Measurements from ENCODE around the gene GRIP2. TPM values are rescaled to one million over a fixed set of nuclear protein-coding genes. Genes with fewer than 3 reads are reported as not detected.

GRIP2 gene
- total and polyA plus RNA-seq, 4 donors = 0.50 to 8.6 (median 1.9) TPM

DNA sequence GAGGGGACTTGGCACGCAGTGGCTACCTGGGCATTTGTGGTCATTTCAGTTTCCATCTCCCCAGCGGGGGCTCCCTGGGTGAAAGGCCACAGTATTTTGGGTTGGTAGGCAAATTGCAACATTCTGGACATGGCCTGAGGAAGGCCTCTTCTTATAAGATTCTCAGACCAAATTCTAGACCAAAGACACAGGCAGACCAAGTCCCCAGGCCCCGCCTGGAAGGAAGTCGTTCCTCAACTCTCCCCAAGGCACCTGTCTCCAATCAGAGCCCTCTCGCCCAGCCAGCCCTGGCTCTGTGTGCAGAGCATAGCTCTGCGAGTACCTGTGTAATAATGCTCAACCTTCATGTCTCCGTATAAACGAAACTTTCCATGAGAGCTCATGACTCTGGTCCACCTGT is 53.1 kb downstream of the GRIP2 start:
- ATAC-seq (ENCODE audit: low FRiP score) (no peak), DNase-seq (peak; percentile 17 to 20)
- H3K4me1 ChIP-seq (ENCODE audit: control insufficient read depth in 1 of 2, insufficient read depth in 2 of 2, low read length in 2 of 2) = peaks cover 0 to 4% of the 10 kb centered on the region in 2 donors
- 93 to 96% methylated on average over 8 of the region's 8 CpGs for WGBS, 2 donors
- intact Hi-C loops (cut with DNase I) = no loop called here
- H3K4me3 ChIP-seq (ENCODE audit: low read length in 2 of 2) = no peak overlapping the region
- no peaks in the 10 kb centered on the region for H3K27me3 ChIP-seq (ENCODE audit: control insufficient read depth in 1 of 2, insufficient read depth in 2 of 2, low read length in 1 of 2)
- no peaks in the 10 kb centered on the region for H3K9me3 ChIP-seq (ENCODE audit: control insufficient read depth, low read length)
- H3K27ac ChIP-seq (ENCODE audit: low read depth in 1 of 2, low read length in 2 of 2) = no peak overlapping the region
- H3K36me3 ChIP-seq (ENCODE audit: control insufficient read depth in 1 of 2, insufficient read depth in 2 of 2, low read length in 1 of 2) = peaks cover 0 to 2% of the 10 kb centered on the region in 2 donors

DNA sequence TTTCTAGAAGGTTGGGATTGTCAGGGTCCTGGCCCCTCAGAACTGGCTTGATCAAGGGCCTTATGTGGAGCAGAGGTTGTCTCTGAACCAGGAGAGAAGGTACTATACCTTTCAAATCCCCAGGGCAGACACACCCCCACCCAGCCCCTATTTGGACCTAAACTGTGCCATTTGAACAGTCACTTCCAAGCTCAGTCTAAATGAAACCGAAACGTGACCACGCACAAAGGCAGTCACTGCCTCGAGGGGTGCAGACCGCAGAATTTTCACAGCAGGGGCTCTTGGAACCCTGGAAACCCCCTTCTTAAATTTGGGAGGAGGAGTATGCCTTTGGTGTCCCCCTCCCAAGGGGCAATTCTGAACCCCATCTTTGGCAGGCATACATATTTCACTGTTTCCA is 53.7 kb downstream of the GRIP2 start:
- ATAC-seq (ENCODE audit: low FRiP score) (no peak), DNase-seq (peak; percentile 4 to 11)
- H3K27me3 ChIP-seq (ENCODE audit: control insufficient read depth in 1 of 2, insufficient read depth in 2 of 2, low read length in 1 of 2) = no peaks in the 10 kb centered on the region
- no peaks in the 10 kb centered on the region for H3K9me3 ChIP-seq (ENCODE audit: control insufficient read depth, low read length)
- 79 to 87% methylated on average over 5 of the region's 5 CpGs for WGBS, 2 donors
- H3K4me3 ChIP-seq (ENCODE audit: low read length in 2 of 2) = no peak overlapping the region
- H3K4me1 ChIP-seq (ENCODE audit: control insufficient read depth in 1 of 2, insufficient read depth in 2 of 2, low read length in 2 of 2) = peaks cover 0 to 4% of the 10 kb centered on the region in 2 donors
- H3K27ac ChIP-seq (ENCODE audit: low read depth in 1 of 2, low read length in 2 of 2) = no peak overlapping the region
- intact Hi-C loops (cut with DNase I) = no loop called here
- peaks cover 0 to 2% of the 10 kb centered on the region in 2 donors for H3K36me3 ChIP-seq (ENCODE audit: control insufficient read depth in 1 of 2, insufficient read depth in 2 of 2, low read length in 1 of 2)

DNA sequence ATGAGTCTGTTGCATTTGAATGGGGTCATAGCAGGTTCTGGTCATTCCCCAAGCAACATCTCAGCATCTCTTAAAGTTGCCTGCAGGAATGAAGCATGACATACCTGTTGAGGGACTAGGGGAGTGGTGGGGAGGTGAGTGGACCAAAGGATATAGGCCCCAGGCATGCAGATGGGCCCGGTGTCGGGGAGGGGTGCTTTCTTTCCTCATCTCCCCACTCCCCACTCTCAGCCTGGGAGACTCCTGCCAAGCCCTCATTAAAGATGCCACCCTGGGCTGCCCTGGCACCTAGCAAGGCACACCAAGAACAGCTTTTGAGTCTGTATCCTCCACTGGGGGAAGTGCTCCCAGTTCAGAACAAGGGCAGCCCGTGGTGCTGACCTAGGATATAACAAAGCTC is 54.2 kb downstream of the GRIP2 start:
- H3K27ac ChIP-seq (ENCODE audit: low read depth in 1 of 2, low read length in 2 of 2) = no peak overlapping the region
- ATAC-seq (ENCODE audit: low FRiP score) (no peak), DNase-seq (peak; percentile 19)
- no peak overlapping the region for H3K4me3 ChIP-seq (ENCODE audit: low read length in 2 of 2)
- 92 to 96% methylated on average over 3 of the region's 3 CpGs for WGBS, 2 donors
- intact Hi-C loops (cut with DNase I) = no loop called here
- H3K27me3 ChIP-seq (ENCODE audit: control insufficient read depth in 1 of 2, insufficient read depth in 2 of 2, low read length in 1 of 2) = no peaks in the 10 kb centered on the region
- peaks cover 0 to 4% of the 10 kb centered on the region in 2 donors for H3K4me1 ChIP-seq (ENCODE audit: control insufficient read depth in 1 of 2, insufficient read depth in 2 of 2, low read length in 2 of 2)
- peaks cover 0 to 2% of the 10 kb centered on the region in 2 donors for H3K36me3 ChIP-seq (ENCODE audit: control insufficient read depth in 1 of 2, insufficient read depth in 2 of 2, low read length in 1 of 2)
- H3K9me3 ChIP-seq (ENCODE audit: control insufficient read depth, low read length) = no peaks in the 10 kb centered on the region

DNA sequence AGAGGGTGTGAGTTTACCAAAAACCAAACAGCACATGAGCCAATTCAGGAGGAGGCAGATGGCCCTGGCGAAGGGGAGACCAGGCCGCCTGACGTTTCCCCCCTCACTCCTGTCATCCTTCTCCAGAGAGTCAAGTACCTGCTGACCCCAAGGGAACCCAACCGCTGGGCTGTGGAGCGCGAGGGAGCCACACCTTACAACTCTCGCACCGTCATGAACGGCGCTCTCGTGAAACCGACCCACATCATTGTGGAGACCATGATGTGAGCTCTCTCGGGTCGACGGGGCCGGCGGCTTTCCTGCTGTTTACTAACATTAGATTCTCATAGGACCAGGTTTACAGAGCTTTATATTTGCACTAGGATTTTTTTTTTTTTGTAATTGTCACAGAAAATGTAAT is 55.4 kb downstream of the GRIP2 start:
- ATAC-seq (ENCODE audit: low FRiP score) = no peak
- intact Hi-C loops (cut with DNase I) = no loop called here
- no peak overlapping the region for H3K4me3 ChIP-seq (ENCODE audit: low read length in 2 of 2)
- H3K36me3 ChIP-seq (ENCODE audit: control insufficient read depth in 1 of 2, insufficient read depth in 2 of 2, low read length in 1 of 2) = peaks cover 0 to 2% of the 10 kb centered on the region in 2 donors
- no peak overlapping the region for H3K27ac ChIP-seq (ENCODE audit: low read depth in 1 of 2, low read length in 2 of 2)
- H3K27me3 ChIP-seq (ENCODE audit: control insufficient read depth in 1 of 2, insufficient read depth in 2 of 2, low read length in 1 of 2) = no peaks in the 10 kb centered on the region
- 89 to 91% methylated on average over 17 of the region's 17 CpGs for WGBS, 2 donors
- no peaks in the 10 kb centered on the region for H3K9me3 ChIP-seq (ENCODE audit: control insufficient read depth, low read length)
- DNase-seq = peak; percentile 38 to 70
- H3K4me1 ChIP-seq (ENCODE audit: control insufficient read depth in 1 of 2, insufficient read depth in 2 of 2, low read length in 2 of 2) = peaks cover 0 to 4% of the 10 kb centered on the region in 2 donors

DNA sequence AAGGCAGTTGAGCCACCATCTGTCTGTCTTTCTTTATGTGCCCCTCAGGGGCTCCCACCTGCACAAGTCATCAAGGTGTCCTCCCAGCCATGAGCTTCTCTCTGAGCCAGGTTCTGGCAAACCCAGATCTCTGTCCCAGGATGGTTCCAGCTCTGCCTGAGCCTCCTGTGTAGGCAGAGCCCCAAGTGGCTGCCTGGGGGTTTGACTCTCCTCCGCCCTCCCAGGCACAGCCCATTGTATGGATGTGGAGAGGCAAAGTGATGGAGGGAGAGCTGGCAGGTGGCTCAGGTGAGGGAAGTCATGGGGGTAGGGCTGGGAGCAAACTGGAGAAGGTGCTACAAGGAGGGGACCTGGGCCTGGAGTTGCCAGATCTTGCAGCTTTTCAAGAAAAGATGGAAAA is 56.9 kb downstream of the GRIP2 start:
- H3K27ac ChIP-seq (ENCODE audit: low read depth in 1 of 2, low read length in 2 of 2) = no peak overlapping the region
- DNase-seq = peak; percentile 13 to 43
- whole genome bisulfite sequencing, 2 donors = 93 to 98% methylated on average over 1 of the region's 1 CpG

DNA sequence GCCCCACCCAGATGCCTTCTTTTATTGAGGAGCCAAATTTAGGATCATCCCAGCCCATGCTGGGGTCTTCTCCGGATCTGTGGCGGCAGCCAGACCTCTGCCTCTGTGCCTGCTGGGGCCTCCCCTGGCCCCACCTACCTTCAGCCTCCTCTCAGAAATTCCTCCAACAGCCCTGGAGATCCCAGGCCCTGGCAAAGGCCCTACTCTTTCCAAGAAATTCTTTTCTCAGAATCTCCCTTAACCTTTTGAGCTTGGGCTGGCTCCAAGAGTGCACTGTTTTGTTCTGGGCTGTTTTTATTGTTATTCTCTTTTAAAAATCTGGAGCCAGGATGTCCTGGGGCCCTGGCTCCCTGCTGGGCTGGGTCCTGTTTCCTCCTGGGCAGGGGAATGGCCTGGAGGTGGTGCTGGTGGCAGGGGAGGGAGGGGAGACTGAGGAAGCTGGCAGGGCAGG is 57.8 kb downstream of the GRIP2 start:
- ATAC-seq (ENCODE audit: low FRiP score) = peak; percentile 52
- DNase-seq = peak; percentile 34 to 73
- H3K27me3 ChIP-seq (ENCODE audit: control insufficient read depth in 1 of 2, insufficient read depth in 2 of 2, low read length in 1 of 2) = no peaks in the 10 kb centered on the region
- no peak overlapping the region for H3K4me3 ChIP-seq (ENCODE audit: low read length in 2 of 2)
- WGBS, 2 donors = 36 to 44% methylated on average over 2 of the region's 2 CpGs
- H3K36me3 ChIP-seq (ENCODE audit: control insufficient read depth in 1 of 2, insufficient read depth in 2 of 2, low read length in 1 of 2) = peaks cover 0 to 2% of the 10 kb centered on the region in 2 donors
- no peaks in the 10 kb centered on the region for H3K4me1 ChIP-seq (ENCODE audit: control insufficient read depth in 1 of 2, insufficient read depth in 2 of 2, low read length in 2 of 2)
- no peaks in the 10 kb centered on the region for H3K9me3 ChIP-seq (ENCODE audit: control insufficient read depth, low read length)
- intact Hi-C loops (cut with DNase I) = no loop called here
- no peak overlapping the region for H3K27ac ChIP-seq (ENCODE audit: low read depth in 1 of 2, low read length in 2 of 2)

More for the DNA sequence above, 56.9 kb downstream of the GRIP2 start:
- no peak for ATAC-seq (ENCODE audit: low FRiP score)
- H3K36me3 ChIP-seq (ENCODE audit: control insufficient read depth in 1 of 2, insufficient read depth in 2 of 2, low read length in 1 of 2) = peaks cover 0 to 2% of the 10 kb centered on the region in 2 donors
- no peaks in the 10 kb centered on the region for H3K27me3 ChIP-seq (ENCODE audit: control insufficient read depth in 1 of 2, insufficient read depth in 2 of 2, low read length in 1 of 2)
- no peak overlapping the region for H3K4me3 ChIP-seq (ENCODE audit: low read length in 2 of 2)
- intact Hi-C loops (cut with DNase I) = no loop called here
- H3K4me1 ChIP-seq (ENCODE audit: control insufficient read depth in 1 of 2, insufficient read depth in 2 of 2, low read length in 2 of 2) = peaks cover 0 to under 1% of the 10 kb centered on the region in 2 donors
- no peaks in the 10 kb centered on the region for H3K9me3 ChIP-seq (ENCODE audit: control insufficient read depth, low read length)

DNA sequence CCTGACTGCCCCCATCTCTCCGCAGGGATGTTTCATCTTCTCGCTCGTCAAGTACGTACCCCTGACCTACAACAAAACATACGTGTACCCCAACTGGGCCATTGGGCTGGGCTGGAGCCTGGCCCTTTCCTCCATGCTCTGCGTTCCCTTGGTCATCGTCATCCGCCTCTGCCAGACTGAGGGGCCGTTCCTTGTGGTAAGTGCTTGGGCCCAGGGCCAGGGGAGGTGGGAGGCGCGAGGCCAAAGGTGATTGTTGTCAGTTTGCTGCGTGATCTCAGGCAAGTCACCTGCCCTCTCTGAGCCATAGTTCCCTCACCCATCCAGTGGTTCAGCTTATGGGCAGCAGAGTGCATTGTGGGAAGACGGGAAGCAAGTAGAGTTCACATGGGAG is 58.5 kb downstream of the GRIP2 start:
- intact Hi-C loops (cut with DNase I) = no loop called here
- WGBS, 2 donors = 92 to 94% methylated on average over 13 of the region's 13 CpGs
- no peaks in the 10 kb centered on the region for H3K4me1 ChIP-seq (ENCODE audit: control insufficient read depth in 1 of 2, insufficient read depth in 2 of 2, low read length in 2 of 2)
- no peak overlapping the region for H3K4me3 ChIP-seq (ENCODE audit: low read length in 2 of 2)
- H3K9me3 ChIP-seq (ENCODE audit: control insufficient read depth, low read length) = no peaks in the 10 kb centered on the region
- H3K36me3 ChIP-seq (ENCODE audit: control insufficient read depth in 1 of 2, insufficient read depth in 2 of 2, low read length in 1 of 2) = peaks cover 0 to 2% of the 10 kb centered on the region in 2 donors
- peak; percentile 22 to 61 for DNase-seq
- no peaks in the 10 kb centered on the region for H3K27me3 ChIP-seq (ENCODE audit: control insufficient read depth in 1 of 2, insufficient read depth in 2 of 2, low read length in 1 of 2)
- peak; percentile 4 for ATAC-seq (ENCODE audit: low FRiP score)
- no peak overlapping the region for H3K27ac ChIP-seq (ENCODE audit: low read depth in 1 of 2, low read length in 2 of 2)

DNA sequence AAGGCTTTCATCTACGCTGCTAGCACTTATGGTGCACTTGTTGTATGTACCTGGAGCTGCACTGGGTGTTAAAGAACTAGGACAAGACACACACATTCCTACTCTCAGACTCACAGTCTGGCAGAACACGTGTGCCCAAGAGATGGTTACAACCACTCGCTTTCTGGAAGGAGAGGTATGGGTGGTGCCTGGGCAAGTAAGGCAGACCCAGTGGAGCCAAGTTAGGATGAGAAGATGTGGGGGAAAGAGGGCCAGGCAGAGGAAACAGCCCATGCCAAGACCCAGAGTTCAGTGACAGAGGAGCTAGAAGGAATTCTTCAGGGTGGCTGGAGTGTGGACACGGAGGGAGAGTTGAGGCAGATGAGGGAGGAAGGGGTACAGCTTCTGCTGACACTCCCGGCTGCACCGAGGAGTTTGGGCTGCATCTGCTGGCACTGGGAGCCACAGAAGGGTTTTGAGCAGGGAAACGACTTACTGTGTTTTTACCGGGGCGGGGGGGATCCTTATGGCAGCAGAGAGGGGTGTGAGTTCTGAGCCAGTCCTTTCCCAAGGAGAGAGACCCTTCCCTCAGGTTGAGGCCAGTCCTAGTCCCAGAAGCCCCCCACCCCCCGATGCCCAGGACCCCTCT is 59.0 kb downstream of the GRIP2 start:
- Histone ChIP-seq H3K9me3 (ENCODE audit: control insufficient read depth, low read length) (no peaks in the 10 kb centered on the region), H3K36me3 (ENCODE audit: control insufficient read depth in 1 of 2, insufficient read depth in 2 of 2, low read length in 1 of 2) (peaks cover 0 to 2% of the 10 kb centered on the region in 2 donors), H3K27me3 (ENCODE audit: control insufficient read depth in 1 of 2, insufficient read depth in 2 of 2, low read length in 1 of 2) (no peaks in the 10 kb centered on the region), H3K4me1 (ENCODE audit: control insufficient read depth in 1 of 2, insufficient read depth in 2 of 2, low read length in 2 of 2) (no peaks in the 10 kb centered on the region), H3K4me3 (ENCODE audit: low read length in 2 of 2) (no peak overlapping the region), H3K27ac (ENCODE audit: low read depth in 1 of 2, low read length in 2 of 2) (no peak overlapping the region)
- DNase-seq = peak in 1 of 2 donors; percentile 70
- intact Hi-C loops (cut with DNase I) = no loop called here
- no peak for ATAC-seq (ENCODE audit: low FRiP score)
- WGBS, 2 donors = 70 to 82% methylated on average over 10 of the region's 10 CpGs
